ENCODE measurements around the gene FSTL5.

Gene FSTL5

DNA sequence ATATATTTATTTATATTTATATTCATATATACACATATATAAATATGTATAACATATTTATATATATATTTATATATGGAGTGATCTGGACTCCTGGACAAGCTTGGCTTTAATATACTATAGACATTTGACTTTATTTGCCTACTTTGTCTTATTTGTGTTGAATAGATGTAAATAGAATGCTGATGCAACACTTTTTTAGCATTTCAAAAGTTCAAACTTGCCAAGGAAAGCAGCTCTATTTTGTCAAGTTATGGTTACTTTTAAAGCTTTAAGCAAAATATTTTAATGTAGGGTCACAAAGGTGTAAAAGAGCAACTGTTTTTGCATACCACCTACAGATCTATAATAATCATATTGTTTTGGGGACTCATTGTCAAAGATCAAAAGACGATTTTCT is 61.1 kb downstream of the FSTL5 start:
- no peak for DNase-seq

DNA sequence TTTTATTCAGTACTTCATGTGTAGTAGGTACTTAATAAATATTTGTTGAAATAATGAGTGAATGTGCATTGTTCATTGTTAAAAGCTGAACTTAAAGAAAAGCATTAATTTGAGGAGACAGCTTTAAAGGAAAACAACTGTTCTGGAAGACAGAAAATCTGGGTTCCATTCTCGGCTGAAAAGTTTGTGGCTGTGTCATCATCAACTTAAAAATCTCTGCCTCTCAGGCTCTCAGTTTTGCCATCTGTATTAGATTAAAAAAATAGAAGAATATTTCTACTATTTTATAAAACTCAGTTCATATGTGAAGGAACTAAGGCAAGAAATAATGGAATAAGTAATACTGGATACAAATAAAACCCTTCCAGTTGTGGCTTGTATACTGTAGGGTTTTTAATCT is 62.5 kb downstream of the FSTL5 start:
- DNase-seq = no peak

DNA sequence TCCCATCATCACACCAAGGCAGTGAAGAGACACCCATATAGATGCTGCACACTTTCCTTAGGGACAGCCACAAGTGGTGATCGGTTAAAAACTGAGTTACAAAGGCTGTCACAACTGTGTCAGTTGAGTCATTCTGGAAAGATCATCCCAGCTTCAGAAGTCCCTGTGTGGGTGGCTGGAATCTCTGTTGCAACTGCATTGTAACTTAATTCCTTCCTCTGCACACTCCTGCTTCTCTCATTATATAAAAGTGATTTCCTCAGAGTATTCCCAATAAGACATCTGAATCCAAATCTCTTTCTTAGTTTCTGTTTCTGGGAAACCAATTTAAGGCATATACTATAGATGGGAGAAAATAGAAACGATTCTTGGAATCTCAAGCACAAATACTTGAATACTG is 88.1 kb downstream of the FSTL5 start:
- no peak for DNase-seq

DNA sequence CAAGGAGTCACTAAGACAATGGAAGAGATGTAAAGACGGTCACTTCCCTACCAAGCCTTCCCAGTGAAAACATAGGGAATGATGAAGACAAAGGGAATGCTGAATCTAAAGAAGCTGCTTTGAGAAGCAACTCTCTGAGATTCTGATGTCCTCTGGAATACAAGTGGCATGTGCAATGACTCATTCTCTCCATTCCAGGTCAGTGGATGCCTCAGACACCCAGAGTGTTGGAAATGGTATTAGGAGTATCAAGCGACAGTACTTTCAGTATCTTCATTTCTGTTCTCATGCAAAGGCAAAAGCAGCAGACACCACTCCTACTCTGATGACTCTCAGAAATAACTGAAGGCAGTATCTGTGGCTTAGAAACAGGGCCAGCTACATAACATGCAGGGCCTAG is 102.6 kb downstream of the FSTL5 start:
- DNase-seq = no peak

DNA sequence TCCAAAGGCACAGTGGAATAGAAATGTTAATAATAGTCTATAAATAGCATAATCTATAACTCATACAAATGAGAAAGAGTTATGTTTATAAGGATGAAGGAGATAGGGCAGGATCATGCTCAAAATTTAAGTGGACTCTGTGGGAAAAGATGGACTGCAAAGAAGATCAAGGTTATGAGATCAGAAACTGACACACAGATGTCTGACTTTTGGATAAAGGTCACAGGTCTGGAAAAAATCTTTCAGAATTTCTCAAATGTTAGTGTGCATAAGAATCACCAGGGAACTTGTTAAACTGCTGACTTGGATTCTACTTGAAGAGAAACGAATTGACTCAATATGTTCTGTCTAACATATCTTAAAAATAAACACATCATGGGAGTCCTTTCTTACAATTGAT is 104.1 kb downstream of the FSTL5 start:
- DNase-seq = no peak

DNA sequence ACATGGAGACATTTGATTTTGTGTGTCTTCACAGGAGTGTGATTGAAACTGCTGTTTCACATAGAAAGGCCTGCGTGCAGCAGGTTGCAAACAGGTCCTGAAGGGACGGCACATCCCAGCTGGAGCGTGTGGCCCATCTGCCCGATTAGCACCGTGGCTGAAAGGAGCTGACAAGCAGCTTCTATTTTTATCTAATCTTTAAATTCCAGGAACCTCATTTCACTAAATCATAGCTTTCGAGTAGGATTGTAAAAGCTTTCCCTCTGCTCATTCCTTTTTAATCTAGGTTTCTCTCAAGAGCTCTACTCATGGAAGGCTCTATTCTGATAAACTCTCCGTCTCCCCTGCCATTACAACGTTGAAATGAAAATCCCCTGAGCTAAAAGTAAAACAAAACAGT is 106.8 kb downstream of the FSTL5 start:
- no peak for DNase-seq

DNA sequence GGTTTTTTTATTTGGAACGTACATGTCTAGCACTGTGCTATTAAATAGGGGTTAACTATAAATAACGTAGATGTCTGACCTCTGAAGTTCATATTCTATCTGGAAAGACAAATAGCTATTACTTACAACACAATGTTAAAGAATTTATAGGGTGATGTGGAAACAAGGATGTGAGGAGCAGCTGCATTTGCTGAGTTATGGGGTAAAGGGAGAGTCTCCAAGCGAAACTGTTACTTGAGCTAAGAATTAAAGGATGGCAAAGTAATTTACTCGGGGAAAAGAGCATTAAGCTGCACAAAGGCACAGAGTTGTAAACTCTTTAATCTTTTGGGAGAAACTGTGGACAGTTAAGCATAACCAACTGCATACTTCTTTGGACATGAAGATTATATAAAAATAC is 117.7 kb downstream of the FSTL5 start:
- no peak for DNase-seq

DNA sequence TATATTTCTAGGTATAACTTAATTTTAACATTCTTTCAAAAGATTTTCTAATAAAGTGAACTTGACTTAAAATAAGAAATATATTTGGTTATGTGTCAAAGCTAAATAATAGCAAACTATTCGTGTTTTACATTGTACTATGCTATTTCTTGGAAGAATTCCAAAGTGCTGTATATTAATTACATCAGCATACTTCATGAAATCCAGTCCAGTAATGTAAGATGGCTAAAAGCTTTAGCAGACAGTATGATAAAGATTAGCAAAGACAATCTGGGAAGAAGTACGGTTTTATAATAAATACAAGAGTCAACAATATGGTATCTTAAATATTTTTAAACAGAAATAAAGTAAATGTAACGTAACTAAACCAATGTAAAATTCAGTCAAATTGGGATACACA is 125.7 kb downstream of the FSTL5 start:
- no peak for DNase-seq

DNA sequence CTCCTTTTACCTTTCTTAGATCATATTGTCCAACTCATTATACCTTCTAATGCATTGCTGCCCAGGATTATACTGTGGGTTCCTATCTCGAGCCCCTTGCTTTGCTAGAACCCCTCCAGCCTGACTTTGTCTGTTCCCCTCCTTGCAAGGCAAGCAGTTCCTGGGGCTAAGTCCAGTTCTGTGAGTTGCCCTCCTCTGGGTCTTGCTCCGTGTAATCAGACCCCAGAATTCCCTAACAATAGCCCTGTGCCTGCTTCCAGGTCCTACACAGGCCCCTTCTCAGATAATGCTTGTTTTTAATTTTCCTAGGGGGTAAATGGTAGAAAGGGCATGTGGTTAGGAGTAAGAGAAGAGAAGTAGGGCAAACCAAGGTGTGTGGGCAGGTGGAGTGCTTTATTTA is 145.9 kb downstream of the FSTL5 start:
- no peak for DNase-seq

DNA sequence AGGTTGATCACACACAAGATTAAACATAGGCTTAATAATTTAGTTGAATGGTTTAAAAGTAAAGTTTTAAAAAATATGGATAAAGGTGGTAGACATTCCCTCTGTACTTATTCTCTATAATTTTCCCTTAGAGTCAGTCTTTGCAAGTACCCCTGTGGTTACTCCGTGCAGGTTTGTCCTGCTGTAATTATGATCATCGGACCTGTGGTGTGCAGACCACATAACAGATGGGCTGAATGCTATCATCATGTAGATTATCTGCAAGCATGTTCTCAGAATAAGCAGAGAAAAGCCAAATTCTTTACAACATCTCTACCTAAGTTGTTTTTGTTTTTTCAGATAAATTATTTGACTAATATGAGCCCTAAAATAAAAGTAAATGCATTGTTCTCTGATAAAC is 146.8 kb downstream of the FSTL5 start:
- DNase-seq = no peak

DNA sequence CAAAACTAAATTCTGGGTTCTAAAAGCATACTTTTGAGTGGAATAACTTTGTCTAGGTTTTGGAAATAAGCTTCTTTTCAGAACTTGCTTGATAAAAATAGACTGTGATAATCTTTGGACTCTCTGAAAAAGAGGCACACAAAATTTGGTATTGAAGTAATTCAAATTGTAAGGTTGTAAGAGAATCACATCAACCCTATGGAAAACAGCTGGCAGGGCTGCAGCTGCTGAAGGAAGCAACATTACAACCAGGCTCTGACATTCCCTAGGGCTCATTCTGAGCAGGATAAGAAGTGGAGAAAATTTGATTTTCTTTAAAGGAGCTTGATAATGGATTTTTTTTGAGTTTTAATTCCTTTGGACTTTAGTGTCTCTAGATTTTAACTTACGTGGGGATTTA is 147.6 kb downstream of the FSTL5 start:
- no peak for DNase-seq

DNA sequence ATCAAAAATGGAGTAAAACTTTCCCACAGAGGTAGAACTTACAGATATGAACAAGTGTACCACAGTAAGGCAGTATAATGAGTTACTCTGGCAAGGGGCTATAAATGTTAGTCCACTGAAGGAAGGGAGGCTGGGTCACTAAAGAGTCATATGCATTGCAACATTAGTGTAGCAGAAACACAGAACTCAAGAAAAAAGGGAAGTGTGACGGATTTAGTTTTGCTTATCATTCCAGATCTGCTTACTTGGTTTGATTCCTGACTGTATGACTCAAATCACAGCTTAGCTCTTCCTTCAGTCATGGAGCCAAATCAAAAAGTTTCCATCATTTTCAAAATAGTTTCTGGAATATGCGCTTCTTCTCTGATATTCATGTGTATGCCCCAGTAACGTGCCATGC is 148.7 kb downstream of the FSTL5 start:
- DNase-seq = no peak

DNA sequence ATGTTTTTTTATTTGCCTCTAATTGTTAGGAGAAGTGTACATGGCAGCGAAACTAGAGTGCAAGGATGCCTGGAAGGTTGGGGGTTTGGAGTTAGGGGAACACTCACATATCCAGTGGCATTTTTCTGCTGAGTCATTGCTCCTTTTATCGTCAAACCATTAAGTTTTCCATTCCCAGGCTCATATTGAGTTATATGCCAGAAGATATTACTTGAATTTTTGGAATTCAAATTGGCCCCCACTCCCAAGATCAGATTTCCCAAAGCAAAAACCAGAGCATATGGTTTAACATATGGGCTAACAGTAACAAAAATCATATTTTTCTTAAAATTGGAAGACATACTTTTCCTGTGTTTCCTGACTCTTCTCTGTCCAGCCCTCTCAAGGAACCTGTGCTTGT is 152.7 kb downstream of the FSTL5 start:
- no peak for DNase-seq

DNA sequence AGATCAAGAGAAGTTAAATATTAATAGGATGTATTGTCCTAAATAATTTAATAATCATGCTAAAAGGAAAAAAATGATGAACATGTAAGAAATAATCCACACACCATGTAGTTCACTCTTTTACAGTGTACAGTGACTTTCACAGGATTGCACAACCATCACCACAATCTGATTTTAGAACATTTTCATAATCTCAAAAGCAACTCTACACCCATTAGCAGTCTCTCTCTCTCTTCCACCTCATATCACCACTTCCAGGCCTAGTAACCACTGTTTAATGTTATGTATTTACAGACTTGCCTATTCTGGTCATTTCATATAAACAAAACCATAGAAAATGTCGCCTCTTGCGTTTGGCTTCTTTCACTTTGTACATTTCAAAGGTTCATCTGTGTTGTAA is 153.4 kb downstream of the FSTL5 start:
- no peak for DNase-seq

DNA sequence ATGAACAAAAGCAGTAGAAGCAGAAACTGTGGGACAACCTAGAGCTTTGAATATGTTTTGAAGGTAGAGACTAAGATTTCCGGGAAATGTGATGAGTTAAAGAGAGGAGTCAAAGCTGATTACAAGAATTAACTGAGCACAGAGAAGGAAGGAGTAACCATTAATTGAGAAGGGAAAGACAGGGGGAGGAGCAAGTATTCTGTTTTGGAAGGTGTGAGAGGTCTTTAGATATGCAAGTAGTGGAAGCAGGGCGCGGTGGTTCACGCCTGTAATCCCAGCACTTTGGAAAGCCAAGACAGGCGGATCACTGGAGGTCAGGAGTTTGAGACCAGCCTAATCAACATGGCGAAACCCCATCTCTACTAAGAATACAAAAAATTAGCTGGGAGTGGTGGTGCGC is 171.5 kb downstream of the FSTL5 start:
- DNase-seq = no peak

DNA sequence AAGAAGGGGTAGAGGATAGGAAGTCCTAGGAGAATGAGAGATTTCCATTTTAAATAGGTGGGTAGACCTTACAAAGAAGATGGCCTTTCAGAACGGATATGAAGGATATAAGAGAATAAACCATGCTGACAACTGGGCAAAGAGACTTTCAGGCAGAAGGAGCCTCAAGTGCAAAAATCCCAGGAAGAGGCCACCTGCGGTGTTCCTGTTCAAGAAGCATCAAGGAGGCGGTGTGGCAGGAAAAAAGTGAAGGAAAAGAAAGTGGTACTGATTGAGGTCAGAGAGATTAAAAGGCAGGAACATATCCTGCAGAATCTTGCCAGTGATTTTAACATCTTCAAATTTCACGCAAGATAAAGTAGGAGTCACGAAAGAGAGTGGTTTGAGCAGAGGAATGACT is 172.0 kb downstream of the FSTL5 start:
- DNase-seq = no peak

DNA sequence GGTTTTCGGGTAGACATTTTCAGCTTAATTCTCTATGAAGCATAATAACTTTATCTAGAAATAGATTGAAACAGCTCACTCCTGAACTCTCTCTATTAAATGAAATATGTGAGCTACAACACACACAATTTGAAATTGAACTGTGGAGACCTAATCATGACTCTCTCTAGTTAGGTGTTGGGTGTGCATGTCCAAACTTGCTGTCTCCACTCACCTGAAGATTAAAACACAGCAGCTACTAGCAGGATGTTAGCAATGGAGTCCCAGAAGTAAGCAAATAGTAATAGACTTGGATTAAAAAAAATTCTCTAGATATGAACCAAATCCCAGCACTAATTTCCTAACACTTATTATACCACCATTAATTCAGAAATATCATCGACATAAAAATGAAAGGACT is 173.1 kb downstream of the FSTL5 start:
- no peak for DNase-seq

DNA sequence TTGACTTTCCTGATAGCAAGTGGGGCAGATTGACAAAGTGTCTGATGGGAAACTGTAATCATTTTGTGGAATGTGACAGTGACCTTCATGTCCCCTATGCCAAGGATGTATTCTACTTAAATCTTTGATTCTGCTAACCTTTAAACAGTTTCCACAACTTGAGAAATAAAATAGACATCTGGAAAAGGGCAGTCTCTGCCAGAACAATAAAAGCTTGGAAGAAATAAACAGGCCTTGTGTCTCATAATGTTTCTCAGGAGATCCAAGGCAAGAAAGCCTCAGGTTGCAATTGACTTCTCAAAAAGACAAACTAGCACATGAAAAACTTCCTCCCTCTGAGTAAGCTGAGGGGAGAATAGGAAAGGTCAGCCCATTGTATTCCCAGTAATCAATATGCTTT is 174.9 kb downstream of the FSTL5 start:
- DNase-seq = no peak

DNA sequence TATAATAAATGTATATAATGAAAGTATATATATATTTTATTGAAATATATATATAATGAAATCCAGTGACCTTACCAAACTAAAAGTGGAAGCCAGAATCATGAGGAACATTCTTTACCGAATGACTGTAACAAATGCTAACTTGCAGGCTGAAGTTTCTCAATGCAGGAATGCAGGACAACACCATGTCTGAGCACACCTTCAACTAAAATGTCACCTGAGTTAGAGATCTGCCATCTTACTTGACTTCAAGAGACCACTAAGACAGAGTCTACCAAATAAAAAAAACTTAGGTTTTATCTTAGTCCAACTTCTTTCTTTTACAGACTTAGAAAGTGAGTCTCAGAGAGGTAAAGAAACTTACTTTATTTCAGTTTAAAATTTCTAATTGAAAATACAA is 176.2 kb downstream of the FSTL5 start:
- no peak for DNase-seq

DNA sequence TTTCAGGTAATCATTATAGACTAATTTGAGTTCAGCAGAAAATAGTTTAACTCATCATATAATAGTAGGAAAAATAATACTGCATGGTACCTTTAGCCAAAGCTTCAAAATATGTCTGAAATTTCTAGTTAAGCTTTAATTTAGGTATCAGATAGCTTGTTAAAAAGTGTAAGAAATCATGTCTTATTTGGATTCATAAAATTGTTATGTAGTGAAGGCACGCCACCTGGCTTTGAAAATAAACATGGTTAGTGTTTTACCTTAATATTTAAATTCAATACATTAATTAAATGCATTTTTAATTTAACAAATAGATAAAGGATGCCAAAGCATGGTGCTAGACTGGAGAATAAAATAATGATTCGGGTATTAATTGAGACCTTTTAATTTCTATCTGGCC is 211.4 kb downstream of the FSTL5 start:
- DNase-seq = no peak

DNA sequence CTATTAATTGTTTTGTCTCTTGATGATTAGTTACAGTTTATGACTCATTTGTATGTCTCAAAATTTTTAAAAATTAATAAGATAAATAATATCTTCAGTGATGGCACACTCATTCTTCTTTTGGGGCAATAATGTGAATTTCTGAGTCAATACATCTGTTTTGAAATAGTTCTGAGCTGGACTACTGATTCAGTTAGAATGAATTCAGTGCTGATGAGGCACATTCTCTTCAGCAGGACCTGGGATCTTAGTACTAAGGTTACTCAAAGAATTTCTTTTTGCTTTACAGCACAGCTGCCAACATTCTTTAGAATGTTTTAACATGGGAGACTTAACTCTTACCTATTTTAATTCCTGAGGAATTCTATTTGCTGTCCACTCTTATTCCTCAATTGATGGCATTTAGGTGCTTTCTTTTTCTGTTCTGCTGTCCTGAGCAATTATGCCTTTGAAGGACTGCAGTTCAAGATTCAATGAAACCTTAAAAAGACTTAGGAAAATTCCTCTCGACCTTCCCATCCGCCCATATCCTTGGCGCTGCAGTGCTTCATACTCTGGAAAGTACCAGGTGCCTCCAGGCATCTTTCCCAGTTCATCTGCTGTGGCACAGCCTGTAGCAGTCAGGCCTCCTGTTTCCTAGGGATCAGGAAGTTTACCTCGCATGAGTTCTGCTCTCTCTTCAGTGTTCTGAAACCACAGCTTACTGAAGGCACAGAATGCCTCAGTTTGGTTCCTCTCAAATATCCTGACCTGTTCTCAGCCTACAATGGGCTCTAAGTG is 213.7 kb downstream of the FSTL5 start:
- DNase-seq = no peak

DNA sequence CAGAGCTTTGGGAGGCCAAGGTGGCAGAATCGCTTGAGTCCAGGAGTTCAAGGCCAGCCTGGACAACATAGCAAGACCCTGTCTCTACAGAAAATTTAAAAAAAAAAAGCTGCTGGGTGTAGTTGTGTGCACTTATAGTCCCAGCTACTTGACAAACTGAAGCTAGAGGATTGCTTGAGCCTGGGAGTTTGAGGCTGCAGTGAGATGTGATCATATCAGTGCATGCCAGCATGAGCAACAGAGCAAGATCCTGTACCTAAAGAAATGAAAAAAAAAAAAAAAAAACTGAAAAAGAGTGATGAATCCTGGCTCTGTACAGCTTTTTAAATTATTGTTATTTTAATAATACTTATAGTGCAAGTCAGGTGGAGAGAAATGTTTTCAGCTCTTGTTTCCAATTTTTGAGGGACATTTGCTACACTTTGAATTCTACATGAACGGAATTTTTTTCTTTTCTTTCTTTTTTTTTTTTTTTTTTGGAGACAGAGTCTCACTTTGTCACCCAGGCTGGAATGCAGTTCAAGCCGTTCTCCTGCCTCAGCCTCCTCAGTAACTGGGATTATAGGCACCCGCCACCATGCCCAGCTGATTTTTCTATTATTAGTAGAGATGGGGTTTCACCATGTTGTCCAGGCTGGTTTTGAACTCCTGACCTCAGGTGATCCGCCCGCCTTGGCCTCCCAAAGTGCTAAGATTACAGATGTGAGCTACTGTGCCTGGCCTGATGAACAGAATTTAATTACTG is 215.6 kb downstream of the FSTL5 start:
- no peak for DNase-seq

DNA sequence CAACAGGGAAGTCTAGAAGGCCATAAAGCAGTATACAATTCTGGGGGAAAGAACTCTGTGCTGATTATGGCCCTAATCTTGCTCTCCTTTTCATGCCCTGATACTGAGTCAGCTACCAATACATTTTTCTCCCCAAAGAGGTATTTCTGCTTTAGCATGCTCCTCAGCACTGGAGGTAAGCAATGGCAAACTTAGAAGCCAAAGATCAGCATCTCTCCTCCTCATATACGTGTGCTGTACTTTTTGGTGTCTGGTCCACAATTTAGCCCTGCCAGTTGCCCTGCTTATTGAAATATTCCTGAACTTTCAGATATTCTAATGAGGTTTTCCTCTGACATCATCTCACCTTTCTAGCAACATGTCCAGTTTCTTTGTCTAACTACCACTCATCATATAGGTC is 226.2 kb downstream of the FSTL5 start:
- DNase-seq = no peak

DNA sequence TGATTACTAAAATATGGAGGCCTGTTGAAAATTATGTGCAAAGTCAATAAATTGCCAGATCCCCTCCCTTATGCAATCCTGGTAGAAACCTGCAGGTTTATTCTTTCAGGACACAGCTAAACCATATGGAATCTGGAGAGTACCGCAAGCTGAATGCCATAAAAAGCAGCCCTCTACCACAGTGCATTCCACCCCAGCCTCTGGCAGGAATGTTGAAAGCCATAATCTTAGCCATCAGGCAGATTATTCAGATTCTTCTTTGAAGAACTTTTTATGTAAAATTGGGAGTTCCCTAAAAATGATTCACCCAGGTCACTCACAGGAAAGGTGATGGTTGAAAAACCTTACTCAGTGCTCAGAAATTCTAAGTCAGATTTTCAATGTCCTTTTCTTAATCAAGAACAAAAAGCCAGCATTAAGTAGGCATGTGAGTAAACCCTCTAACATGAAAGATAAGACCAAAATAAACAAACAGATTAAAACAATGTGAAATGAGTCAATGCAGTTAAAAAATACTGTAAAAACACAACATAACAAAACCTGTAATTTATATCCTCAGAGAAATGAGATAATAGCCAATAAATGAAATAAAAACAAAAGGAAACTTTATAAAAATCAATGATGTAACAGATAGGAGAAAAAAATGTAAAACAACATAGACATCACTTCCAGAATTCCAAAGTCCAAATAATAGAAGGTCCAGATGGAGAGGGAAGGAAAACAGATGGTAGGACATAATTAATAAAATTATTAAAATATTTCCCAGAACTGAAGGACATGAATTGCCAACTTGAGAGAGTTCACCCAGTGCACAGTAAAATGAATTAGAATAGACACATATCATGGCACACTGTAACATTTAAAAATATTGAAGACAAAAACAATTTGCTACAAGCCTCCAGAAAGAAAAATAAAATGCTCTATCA is 226.9 kb downstream of the FSTL5 start:
- no peak for DNase-seq

Data from GOT3 (cell line).